HCT116 (cell line): Measurements from ENCODE around the gene SPAG8. TPM values are rescaled to one million over a fixed set of nuclear protein-coding genes. Genes with fewer than 3 reads are reported as not detected.

ENCODE experiments used
- ATAC-seq: fragments of 200-7000 bp; cut with Tn5 transposase; 2 replicates; pipeline ENCODE4 v1.9.1; 2020; ENCODE audit warnings: mild to moderate bottlenecking, moderate library complexity
- BruUV-seq: library from RNA; stranded (reverse); fragments of 400-500 nt; replicated peaks from 2 replicates; lab custom pipeline; 2021; lab: Mats Ljungman, UMichigan
- CTCF ChIA-PET: fragments of 300-600 bp; sonication (Branson Sonifier 250); formaldehyde crosslinking; loops from one replicate; lab custom pipeline; 2021; ENCODE audit warnings: antibody characterized with exemption; lab: Charles Lee
- POLR2A ChIA-PET: fragments of 300-600, 350-600 bp; sonication (Branson Sonifier 250); formaldehyde crosslinking; loops from one replicate; lab custom pipeline; 2021; ENCODE audit warnings: antibody characterized with exemption; lab: Charles Lee
- RAD21 ChIA-PET, 2 experiments: fragments of 300-600 bp; sonication (Branson Sonifier 250); formaldehyde crosslinking; loops; one replicate each; lab custom pipeline; 2023; ENCODE audit warnings: low total read pairs in 2 of 2; ENCODE audit not compliant: uncharacterized antibody in 2 of 2, unreplicated experiment in 2 of 2, low non-redundant PET in 1 of 2; lab: Charles Lee
- DNase-seq: peaks from one replicate; pipeline ENCODE4 v3.0.0-alpha.2; 2010; ENCODE audit warnings: low read depth, low spot score
- H2AFZ ChIP-seq: fragments of 200-600 bp; shearing (Covaris generic), sonication (generic); 2 replicates; pipeline ENCODE4 v1.6.1; 2017; ENCODE audit warnings: low read depth, mixed run types, mixed read lengths, antibody characterized with exemption, low read length; ENCODE audit not compliant: poor library complexity, severe bottlenecking
- H3K27ac ChIP-seq: 2 replicates; pipeline ENCODE4 v1.5.1; 2012; ENCODE audit warnings: low read depth, low read length
- H3K27me3 ChIP-seq: fragments of 200-600 bp; sonication (generic); 2 replicates; pipeline ENCODE4 v1.6.1; 2016; ENCODE audit warnings: mixed run types, low read length, mixed read lengths; ENCODE audit not compliant: insufficient read depth
- H3K36me3 ChIP-seq, 2 experiments: fragments of 200-500 bp in 1 of 2; fragments of 200-600 bp in 1 of 2; sonication (Bioruptor generic) in 1 of 2; sonication (generic) in 1 of 2; 2 replicates each; pipeline versions ENCODE4 v1.5.1 to v1.6.1; 2014 to 2016; ENCODE audit warnings: low read length in 2 of 2, inconsistent platforms in 1 of 2, mixed read lengths in 1 of 2, mixed run types in 1 of 2; ENCODE audit not compliant: insufficient read depth in 2 of 2, control insufficient read depth in 1 of 2
- H3K4me1 ChIP-seq, 2 experiments: fragments of 200-600 bp in 1 of 2; sonication (generic) in 1 of 2; 2 replicates each; pipeline versions ENCODE4 v1.5.1 to v1.6.1; 2012 to 2017; ENCODE audit warnings: low read length in 2 of 2, inconsistent platforms in 1 of 2, mild to moderate bottlenecking in 1 of 2, mixed read lengths in 1 of 2, mixed run types in 1 of 2, moderate library complexity in 1 of 2; ENCODE audit not compliant: insufficient read depth in 2 of 2, control insufficient read depth in 1 of 2
- H3K4me2 ChIP-seq: fragments of 200-600 bp; sonication (generic); 2 replicates; pipeline ENCODE4 v1.6.1; 2017; ENCODE audit warnings: mixed run types, low read length, mixed read lengths
- H3K4me3 ChIP-seq, 2 experiments: fragments of 200-600 bp in 1 of 2; sonication (generic) in 1 of 2; replicated peaks in 1 of 2; 2 replicates each; pipeline ENCODE4 v1.5.1; 2011 to 2016; ENCODE audit warnings: low read length in 2 of 2, control low read depth in 1 of 2, low read depth in 1 of 2, mild to moderate bottlenecking in 1 of 2, mixed read lengths in 1 of 2, mixed run types in 1 of 2
- H3K79me2 ChIP-seq: fragments of 200-600 bp; sonication (generic); 2 replicates; pipeline ENCODE4 v1.6.1; 2017; ENCODE audit warnings: mild to moderate bottlenecking, mixed run types, low read length, moderate library complexity, mixed read lengths; ENCODE audit not compliant: insufficient read depth
- H3K9ac ChIP-seq: fragments of 200-600 bp; sonication (generic); 2 replicates; pipeline ENCODE4 v1.6.1; 2016; ENCODE audit warnings: low read length, mixed read lengths
- H3K9me2 ChIP-seq: fragments of 200-600 bp; sonication (generic), shearing (Covaris generic); 2 replicates; pipeline ENCODE4 v1.6.1; 2017; ENCODE audit warnings: mixed run types, mild to moderate bottlenecking, moderate library complexity; ENCODE audit not compliant: insufficient read depth
- H3K9me3 ChIP-seq, 2 experiments: fragments of 200-500 bp in 1 of 2; fragments of 200-600 bp in 1 of 2; sonication (Bioruptor generic) in 1 of 2; sonication (generic) in 1 of 2; 2 replicates each; pipeline ENCODE4 v1.6.1; 2014 to 2017; ENCODE audit warnings: low read length in 2 of 2, mixed read lengths in 2 of 2, inconsistent platforms in 1 of 2, low read depth in 1 of 2, mild to moderate bottlenecking in 1 of 2, mixed run types in 1 of 2, moderate library complexity in 1 of 2; ENCODE audit not compliant: control insufficient read depth in 1 of 2, insufficient read depth in 1 of 2
- H4K20me1 ChIP-seq: fragments of 200-600 bp; sonication (generic), shearing (Covaris generic); 2 replicates; pipeline ENCODE4 v1.6.1; 2017; ENCODE audit warnings: mixed run types, mild to moderate bottlenecking, moderate library complexity; ENCODE audit not compliant: insufficient read depth
- ATF3 ChIP-seq: IDR thresholded peaks from 2 replicates; pipeline ENCODE4 v1.6.1; 2012
- CBX3 ChIP-seq: IDR thresholded peaks from 2 replicates; pipeline ENCODE4 v1.6.1; 2012; ENCODE audit warnings: low read depth
- CEBPB ChIP-seq: IDR thresholded peaks from 2 replicates; pipeline ENCODE4 v1.6.1; 2012; ENCODE audit warnings: low read depth
- EGR1 ChIP-seq: IDR thresholded peaks from 2 replicates; pipeline ENCODE4 v1.6.1; 2012; ENCODE audit warnings: low read depth
- ELF1 ChIP-seq: IDR thresholded peaks from 2 replicates; pipeline ENCODE4 v1.6.1; 2012; ENCODE audit warnings: low read depth, borderline replicate concordance
- FOSL1 ChIP-seq: IDR thresholded peaks from 2 replicates; pipeline ENCODE4 v1.6.1; 2012; ENCODE audit warnings: low read depth
- JUND ChIP-seq: IDR thresholded peaks from 2 replicates; pipeline ENCODE4 v1.6.1; 2012
- MAX ChIP-seq: IDR thresholded peaks from 2 replicates; pipeline ENCODE4 v1.6.1; 2012
- POLR2A ChIP-seq: IDR thresholded peaks from 2 replicates; pipeline ENCODE4 v1.7.0; 2011; ENCODE audit warnings: borderline replicate concordance; ENCODE audit not compliant: insufficient read depth, insufficient read length; ENCODE audit errors: extremely low read depth
- SIN3A ChIP-seq: IDR thresholded peaks from 2 replicates; pipeline ENCODE4 v1.6.1; 2012; ENCODE audit warnings: low read depth
- SRF ChIP-seq: IDR thresholded peaks from 2 replicates; pipeline ENCODE4 v1.6.1; 2012; ENCODE audit warnings: low read depth
- TCF7L2 ChIP-seq: IDR thresholded peaks from 2 replicates; pipeline ENCODE4 v1.7.0; 2011; ENCODE audit warnings: borderline replicate concordance, inconsistent platforms; ENCODE audit not compliant: insufficient read depth, insufficient read length; ENCODE audit errors: extremely low read depth
- YY1 ChIP-seq: IDR thresholded peaks from 2 replicates; pipeline ENCODE4 v1.6.1; 2011; ENCODE audit warnings: low read length, low read depth, moderate library complexity, mild to moderate bottlenecking; ENCODE audit not compliant: insufficient replicate concordance; ENCODE audit errors: extremely low read depth
- intact Hi-C: fragments of 100-400 bp; cut with micrococcal nuclease; formaldehyde crosslinking; loops from 2 replicates; pipeline ENCODE4 v1.10.0; 2022
- total RNA-seq: library from RNA; stranded (reverse); gene quantifications from one replicate; pipeline ENCODE4 v1.2.1, GENCODE V29; 2021; ENCODE audit not compliant: unreplicated experiment

Gene SPAG8
- total RNA-seq, 1 experiment from 2014 or later: 0.39 TPM

DNA sequence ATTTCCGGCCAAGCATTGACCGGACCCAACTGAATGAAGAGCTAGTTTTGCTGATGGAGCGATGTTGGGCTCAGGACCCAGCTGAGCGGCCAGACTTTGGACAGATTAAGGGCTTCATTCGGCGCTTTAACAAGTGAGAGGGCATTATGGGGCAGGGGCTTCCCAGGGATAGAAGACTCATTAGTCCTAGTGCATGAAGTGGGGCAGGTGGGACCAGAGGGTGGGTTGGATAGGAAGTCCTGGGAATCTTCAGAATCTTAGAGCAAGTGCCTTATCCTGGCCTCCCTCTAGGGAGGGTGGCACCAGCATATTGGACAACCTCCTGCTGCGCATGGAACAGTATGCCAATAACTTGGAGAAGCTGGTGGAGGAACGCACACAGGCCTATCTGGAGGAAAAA is 6.0 kb downstream of the SPAG8 start:
- Histone ChIP-seq H4K20me1 (no peaks in the 10 kb centered on the region), H3K4me1 (no peaks in the 10 kb centered on the region), H2AFZ (no peak overlapping the region), H3K9me2 (no peaks in the 10 kb centered on the region), H3K36me3 (peaks cover 3 to 7% of the 10 kb centered on the region in 2 experiments; a peak in 2 of 4 replicates), H3K4me2 (no peak overlapping the region), H3K79me2 (no peaks in the 10 kb centered on the region), H3K27ac (no peak overlapping the region), H3K27me3 (no peaks in the 10 kb centered on the region), H3K9me3 (no peaks in the 10 kb centered on the region), H3K9ac (no peak overlapping the region), H3K4me3 (no peak overlapping the region)
- ATAC-seq: no peak
- no TSS peak for BruUV-seq
- TF ChIP-seq POLR2A (no peak), JUND (no peak), YY1 (no peak), MAX (no peak), EGR1 (no peak), TCF7L2 (no peak)
- intact Hi-C loops: no loop called here
- no peak for DNase-seq
- RAD21 ChIA-PET: no interaction called here
- CTCF ChIA-PET: no interaction called here
- POLR2A ChIA-PET: no interaction called here

DNA sequence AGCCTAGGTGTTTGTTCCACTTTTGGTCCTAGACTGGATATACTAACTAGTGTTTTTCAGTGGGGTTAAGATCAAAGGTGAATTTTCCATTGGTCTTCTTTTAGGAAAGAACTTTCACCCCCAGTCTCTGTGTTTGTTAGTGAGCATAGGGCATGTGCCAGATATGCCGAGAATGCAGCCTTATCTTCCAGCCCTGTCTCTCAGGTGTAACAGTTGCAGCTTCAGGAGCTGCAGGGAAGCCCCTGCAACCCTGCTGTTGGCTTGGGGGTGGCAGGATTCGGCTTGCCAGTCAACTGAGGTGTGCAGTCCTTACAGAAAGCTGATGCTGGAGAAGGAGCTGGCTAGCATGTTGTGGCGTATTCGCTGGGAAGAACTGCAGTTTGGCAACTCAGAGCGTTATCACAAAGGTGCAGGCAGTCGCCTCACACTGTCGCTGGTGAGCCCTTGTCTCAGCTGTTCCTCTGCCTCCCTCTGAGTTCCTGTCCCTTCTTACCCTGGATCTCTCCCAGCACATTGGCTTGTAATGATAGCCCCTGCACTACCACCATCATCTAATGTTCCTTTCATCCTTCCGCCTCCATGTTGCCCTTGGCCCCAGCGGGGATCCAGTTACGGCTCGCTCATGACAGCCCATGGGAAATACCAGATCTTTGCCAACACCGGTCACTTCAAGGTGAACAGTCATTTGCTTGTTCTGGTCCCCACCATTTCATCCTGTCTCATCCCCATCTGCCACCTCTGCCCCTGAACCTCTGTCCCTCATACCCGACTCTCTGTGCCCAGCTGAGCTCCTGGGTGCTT is 10.5 kb downstream of the SPAG8 start:
- ChIA-PET POLR2A (no interaction called here), CTCF (interaction anchor here (1.0 kb wide), 1 partner anchor 11 kb away, joined by 4 read pairs; no protein-coding TSS in a partner anchor), RAD21 (no interaction called here)
- no peak for DNase-seq
- H3K36me3 ChIP-seq: 0 out of 4 replicates have a peak, but pooled peaks cover 0 to 7% of the 10 kb centered on the region in 2 experiments
- H3K9ac ChIP-seq: no peak overlapping the region
- no peaks in the 10 kb centered on the region for H3K9me2 ChIP-seq
- BruUV-seq: no TSS peak
- H3K4me2 ChIP-seq: no peak overlapping the region
- H3K27ac ChIP-seq: no peak overlapping the region
- no peak overlapping the region for H2AFZ ChIP-seq
- intact Hi-C loops: no loop called here
- TF ChIP-seq ATF3 (no peak), CBX3 (no peak), SIN3A (no peak), CEBPB (no peak), SRF (no peak), FOSL1 (no peak), ELF1 (no peak), YY1 (no peak)
- H3K79me2 ChIP-seq: no peaks in the 10 kb centered on the region
- ATAC-seq: no peak
- H4K20me1 ChIP-seq: no peaks in the 10 kb centered on the region
- no peaks in the 10 kb centered on the region for H3K27me3 ChIP-seq
- H3K9me3 ChIP-seq: no peaks in the 10 kb centered on the region
- H3K4me3 ChIP-seq: no peak overlapping the region
- peaks cover 0 to 16% of the 10 kb centered on the region in 2 experiments; a peak in 2 of 4 replicates for H3K4me1 ChIP-seq
